ENCODE data around the gene CBX1.

GRCh38 chr17:48038687-48039086, 62.6 kb downstream of the CBX1 start:
- TF ChIP-seq CTCF (IDR thresholded peaks at IDR 0.05) (no peak), POLR2A (IDR thresholded peaks at IDR 0.05) (no peak)

Data from testis (tissue), 2 donors.